NCI-H526 treated with DMSO at 0.1 percent for 48 hours (cell line): ENCODE data around the gene MYDGF.

Source experiments
- DNase-seq: peaks from one replicate; lab custom pipeline; 2025; lab: John Stamatoyannopoulos, UW

MYDGF gene

DNA sequence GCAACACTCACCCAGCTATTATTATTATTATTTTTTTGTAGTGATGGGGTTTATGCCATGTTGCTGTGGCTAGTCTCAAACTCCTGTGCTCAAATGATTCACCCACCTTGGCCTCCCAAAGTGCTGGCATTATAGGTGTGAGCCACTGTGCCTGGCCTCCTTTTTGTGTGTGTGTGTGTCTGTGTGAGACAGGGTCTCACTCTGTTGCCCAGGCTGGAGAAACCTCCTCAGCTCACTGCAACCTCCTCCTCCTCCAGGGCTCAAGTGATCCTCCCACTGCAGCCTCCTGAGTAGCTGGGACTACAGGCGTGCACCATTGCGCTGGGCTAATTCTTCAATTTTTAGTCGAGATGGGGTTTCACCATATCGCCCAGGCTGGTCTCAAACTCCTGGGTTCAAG, 3.6 kb upstream of the MYDGF start:
- no peak for DNase-seq

DNA sequence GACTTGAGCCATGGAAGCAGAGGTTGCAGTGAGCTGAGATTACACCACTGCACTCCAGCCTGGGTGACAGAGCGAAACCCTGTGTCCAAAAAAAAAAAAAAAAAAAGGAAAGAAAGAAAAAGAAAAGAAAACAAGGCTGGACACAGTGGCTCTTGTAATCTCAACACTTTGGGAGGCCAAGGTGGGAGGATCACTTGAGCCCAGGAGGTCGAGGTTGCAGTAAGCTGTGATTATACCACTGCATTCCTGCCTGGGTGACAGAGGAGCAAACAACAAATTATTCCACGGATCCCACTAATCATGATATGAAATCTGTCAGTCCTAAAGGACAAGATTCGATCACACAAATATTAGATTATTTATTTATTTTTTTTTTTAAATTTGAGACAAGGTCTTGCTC, 3.1 kb upstream of the MYDGF start:
- DNase-seq, result no peak

DNA sequence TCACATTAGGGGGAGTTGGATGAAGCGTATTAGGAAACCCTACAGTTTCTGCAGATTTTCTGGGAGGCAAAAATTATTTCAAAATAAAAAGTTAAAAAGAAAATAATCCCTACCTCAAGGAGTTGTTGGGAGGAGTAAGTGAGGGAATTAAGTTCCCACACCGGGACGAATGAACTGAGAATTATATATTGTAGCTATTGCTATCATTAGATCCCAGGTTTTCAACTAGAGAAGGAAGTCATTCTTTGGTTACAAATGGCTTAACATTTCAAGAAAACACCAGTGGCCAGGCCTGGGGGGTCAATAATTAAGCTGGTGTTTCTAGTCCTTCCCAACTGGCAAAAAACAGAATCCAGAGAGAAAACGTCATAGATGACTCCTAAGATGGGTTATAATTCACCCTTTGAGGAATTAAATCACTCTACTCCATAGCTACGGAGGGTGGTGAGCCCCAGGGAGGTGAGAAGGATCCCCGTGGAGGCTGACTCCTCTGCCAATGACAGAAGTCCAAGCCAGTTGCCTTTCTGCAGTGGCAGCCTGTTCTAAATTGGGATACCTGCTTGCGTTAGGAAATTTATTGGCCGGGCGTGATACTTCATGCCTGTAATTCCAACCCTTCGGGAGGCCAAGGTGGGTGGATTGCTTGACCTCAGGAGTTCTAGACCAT, 1.2 kb upstream of the MYDGF start:
- DNase-seq, result no peak

DNA sequence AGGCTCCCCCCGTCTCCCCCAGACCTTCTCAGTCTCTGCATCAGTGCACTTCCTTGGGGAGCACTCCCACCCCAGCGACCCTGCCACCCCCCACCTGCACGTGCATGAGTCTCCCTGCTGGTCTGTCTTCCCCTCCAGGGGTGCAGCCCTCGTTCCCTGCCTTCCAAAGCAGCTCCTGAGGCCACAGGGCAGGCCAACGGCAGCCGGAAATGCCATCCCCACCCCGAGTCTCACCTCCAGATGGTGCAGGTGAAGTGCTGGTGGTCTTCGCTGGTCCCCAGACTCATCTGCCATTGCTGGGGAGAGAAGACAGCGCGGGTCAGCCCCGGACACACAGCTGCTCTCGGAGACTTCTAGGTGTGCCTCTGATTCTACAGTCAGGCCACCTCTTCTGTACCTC, 5.5 kb downstream of the MYDGF start:
- no peak for DNase-seq

DNA sequence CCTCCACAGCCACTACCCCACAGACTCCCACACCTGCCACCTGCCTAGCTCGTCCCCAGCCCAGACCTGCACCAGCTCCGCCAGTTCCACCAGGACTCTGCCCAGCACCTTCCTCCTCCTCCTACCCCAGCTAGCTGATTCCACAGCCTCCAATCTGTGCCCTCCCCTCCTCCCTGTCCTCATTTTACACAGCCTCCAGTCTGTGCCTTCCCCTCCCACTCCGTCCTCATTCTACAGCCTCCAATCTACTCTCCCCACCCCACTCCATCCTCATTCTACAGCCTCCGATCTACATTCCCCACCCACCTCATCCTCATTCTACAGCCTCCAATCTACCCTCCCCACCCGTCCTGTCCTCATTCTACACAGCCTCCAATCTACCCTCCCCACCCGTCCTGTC, 7.3 kb downstream of the MYDGF start:
- no peak for DNase-seq

DNA sequence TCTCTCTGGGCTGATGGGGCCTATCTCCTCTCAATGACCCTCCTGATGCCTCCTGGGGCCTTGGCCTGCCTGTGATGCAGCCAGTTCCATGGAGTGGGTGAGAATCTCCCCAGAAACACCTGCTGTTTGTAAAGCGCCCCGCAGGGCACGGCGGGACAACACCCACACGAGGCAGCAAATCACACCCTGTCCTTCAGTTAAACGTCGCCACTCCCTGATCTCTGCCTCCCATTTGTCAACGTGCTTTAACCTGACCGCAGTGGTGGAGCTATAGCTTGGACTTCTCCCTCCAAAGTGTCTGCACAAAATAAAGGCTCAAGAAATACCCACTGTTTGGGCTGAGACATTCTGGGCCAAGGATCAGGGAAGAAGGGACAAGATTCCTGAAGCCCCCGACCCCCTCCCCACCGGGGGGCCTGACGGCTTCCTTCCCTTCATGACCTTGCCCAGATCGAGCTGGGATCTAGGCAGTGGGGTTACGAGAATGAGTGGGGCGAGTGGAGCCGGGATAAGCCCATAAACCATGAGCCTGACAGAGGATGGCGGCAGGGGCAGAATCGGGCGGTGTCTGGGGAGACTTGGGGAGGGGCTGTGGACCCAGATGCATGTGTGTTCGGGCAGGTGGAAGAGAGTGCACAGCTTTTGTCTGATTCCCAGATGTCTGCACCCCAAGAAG, 8.0 kb downstream of the MYDGF start:
- DNase-seq, result no peak

DNA sequence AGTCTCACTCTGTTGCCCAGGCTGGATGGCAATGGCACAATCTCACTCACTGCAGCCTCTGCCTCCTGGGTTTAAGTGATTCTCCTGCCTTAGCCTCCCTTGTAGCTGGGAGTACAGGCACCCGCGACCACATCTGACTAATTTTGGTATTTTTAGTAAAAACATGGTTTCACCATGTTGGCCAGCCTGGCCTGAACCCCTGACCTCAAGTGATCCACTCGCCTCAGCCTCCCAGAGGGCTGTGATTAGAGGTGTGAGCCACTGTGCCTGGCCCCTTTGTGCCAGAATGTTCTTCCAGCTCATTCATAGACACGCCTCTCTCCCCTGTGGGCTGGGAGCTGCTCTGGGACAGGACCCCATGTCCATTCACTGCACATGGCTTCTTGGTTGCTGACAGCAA, 9.1 kb downstream of the MYDGF start:
- DNase-seq, result no peak

DNA sequence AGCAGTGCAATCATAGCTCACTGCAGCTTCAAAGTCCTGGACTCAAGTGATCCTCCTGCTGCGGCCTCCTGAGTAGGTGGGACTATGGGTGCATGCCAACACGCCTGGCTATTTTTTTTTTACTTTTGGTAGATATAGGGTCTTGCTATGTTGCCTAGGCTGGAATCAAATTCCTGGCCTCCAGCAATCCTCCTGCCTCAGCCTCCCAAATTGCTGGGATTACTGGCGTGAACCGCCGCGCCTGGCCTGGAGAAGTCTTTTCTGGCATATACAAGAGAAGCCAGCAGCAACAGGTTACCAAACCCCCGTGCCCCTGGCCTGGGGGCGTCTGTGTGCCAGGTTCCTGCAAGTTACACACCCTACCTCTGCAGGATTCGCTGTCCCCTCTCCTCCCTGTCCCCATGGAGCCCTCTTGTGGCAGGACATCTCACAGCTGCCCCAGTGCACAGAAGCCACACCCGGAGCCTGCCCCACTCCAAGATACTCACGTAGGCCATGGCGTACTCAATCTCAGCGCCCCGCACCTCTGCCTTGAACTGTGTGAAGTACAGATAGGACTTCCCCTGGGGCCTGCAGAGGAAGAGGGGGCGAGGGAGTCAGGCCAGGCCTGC, 9.9 kb downstream of the MYDGF start:
- DNase-seq, result no peak

DNA sequence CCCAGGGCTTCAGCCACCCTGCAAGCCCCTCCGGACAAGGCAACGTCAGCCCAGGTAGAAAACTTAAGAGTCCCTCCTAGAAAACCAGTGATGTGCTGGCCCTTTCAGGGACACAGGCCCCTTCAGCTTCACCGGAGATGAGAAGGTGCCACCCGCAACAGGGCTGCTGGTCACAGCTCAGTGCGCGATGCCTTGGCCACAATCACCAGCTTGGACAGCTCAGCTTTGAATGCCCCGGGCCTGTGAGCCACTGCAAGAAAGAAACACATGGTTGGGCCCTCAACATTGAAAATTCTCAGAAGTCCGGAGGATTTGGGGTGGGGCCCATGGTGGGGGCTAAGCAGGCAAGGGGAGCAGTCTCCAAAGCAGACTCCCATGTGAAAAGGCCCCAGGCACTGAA, 12.3 kb downstream of the MYDGF start:
- DNase-seq, result no peak

DNA sequence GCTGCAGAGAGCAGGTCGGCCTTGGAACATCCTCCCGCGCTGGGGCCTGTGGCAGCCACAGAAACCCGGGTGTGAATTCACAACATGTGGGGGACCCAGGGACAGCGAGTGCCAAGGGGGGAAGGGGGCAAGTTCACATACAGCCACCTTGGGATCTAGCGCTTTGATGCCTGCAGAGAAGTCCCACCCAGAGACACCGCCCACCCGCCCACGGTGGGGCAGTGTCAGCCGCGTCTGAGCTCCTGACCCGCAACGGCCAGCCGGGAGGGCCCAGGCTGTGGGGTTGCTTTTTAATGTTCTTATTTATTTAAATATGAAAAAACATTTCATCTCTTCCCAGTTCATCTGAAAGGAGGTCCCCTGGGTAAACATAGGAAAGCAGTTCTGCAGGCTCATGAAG, 12.9 kb downstream of the MYDGF start:
- DNase-seq, result no peak

DNA sequence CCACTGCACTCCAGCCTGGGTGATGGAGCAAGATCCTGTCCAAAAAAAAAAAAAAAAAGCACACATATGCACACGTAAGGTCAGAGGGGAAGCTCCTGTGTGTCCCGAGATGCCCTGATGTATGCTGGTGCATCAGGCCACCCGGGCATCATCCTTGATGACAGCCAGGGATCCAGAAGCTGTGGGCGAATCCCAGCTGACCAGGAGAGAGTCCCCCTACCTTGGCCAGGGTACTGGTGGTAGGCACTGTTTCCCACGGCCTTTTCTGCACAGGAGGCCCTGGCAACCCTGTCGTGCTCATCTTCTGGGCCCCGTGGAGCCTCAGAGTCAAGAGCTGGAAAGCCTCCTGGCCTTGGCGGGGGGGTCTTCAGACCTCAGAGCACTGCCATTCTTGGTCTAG, 14.0 kb downstream of the MYDGF start:
- no peak for DNase-seq

DNA sequence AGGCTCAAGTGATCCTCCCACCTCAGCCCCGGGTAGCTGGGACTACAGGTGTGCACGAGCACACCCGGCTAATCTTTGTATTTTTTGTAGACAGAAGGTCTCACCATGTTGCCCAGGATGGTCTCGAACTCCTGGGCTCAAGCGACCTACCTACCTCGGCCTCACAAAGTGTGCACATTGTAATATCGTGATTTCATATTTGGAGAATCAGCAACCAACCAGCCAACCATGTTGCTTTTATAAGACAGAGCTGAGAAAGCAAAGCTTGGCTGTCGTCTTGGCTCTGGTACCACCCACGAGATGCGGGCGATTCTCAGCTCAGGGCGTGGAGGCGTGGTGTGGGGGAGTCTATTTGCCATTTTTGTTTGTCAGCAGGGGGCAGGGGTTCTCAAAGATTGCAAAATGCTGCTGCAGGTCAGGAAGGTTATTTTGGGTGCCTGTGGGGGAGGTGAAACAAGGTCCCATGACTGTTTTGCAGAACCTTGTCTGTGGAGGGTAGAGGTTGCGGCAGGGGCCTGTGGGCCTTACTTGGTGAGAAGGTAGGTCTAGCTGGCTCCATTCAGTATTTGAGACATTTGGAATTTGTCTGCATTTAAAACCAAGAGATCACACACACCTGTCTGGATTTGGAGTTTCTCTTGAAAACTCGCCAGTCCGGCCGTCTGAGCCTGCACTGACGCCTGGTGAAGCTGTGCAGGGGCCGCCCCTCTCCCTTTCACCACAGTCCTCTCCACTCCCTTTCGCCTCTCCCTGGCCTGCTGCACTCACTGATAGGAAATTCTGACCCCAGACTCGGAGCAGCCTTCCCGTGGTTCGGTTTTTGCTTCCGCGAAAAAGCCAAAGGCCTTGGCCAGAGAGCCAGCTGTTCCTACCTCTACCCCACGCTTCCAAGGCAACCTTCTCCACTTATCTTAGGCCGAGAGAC, 15.4 kb downstream of the MYDGF start:
- no peak for DNase-seq

DNA sequence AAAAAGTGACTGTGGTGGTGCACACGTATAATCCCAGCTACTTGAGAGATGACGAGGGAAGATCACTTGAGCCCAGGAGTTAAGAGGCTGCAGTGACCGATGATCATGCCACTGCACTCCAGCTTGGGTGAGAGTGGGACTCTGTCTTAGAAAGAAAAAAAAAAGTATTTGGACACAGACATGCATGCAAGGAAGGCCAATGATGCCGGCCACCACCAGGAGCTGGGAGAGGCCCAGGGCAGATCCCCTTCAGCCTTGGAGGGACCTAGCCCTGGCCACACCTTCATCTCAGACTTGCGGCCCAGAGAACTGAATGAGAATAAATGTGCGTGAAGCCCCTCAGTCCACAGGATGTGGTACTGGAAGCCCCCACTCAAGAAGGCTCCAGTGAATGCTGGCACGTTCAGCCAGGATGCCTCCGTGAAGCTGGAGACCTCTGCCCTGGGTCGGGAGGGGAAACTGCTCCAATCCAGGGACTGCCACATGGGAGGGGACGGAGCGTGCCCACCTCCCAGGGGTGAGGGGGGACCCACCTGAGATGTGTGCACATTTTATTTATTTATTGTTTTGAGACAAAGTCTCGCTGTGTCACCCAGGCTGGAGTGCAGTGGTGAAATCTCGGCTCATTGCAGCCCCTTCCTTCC, 16.2 kb downstream of the MYDGF start:
- no peak for DNase-seq

DNA sequence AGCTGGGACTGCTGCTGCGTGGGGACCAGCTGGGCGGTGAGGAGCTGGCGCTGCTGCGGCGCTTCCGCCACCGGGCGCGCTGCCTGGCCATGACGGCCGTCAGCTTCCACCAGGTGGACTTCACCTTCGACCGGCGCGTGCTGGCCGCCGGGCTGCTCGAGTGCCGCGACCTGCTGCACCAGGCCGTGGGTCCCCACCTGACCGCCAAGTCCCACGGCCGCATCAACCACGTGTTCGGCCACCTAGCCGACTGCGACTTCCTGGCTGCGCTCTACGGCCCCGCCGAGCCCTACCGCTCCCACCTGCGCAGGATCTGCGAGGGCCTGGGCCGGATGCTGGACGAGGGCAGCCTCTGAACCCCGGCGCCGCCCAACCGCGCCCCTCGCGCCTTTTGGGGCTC, 18.1 kb downstream of the MYDGF start:
- DNase-seq, result no peak

DNA sequence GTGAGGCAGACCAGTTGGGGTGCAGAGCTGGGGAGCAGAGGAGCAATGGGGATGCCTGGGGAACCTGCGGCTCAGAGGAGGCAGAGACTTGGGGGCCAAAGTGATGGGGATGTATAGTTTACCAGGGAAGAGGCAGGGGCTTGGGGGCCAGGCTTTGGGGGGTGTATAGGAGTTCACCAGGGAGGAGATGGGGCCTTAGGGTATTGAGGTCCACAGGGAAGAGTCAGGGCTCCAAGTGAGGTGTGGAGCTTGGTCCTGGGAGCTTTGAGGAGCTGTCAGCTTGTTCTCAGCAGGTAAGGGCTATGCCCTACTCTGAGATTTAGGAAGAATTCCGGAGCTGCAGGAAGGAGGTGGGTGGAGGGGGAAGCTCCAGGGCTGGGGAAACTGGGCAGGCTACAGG, 20.0 kb downstream of the MYDGF start:
- no peak for DNase-seq

DNA sequence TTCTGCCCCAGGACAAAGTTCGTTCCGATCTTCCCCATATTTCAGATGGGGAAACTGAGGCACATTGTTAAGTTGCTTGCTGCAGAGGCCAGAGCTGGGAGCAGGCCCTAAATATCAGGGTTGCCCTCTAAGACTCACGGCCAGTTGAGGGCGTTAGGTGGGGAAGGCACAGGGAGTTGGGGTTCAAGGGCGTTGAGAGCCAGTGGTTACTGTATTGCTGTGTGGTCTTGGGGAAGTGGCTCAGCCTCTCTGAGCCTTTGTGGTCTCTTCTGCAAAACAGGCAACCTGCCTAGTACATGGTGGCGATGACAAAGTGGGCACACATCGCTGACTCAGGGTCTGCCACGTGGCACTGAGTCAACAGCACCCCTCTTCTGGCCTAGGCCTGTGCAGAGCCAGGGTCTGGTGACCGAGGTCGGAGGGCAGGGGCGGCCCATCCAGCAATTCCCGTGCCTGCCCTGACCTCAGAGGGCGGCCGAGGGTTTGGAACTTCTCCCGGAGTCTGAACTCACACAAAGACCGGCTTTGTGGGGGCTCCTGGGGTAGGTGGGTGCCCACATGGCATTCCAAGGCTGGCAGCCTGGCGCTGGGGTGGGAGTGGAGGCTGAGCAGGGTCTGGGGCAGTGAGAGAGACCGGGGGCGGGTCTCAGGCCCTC, 20.6 kb downstream of the MYDGF start:
- DNase-seq, result no peak

DNA sequence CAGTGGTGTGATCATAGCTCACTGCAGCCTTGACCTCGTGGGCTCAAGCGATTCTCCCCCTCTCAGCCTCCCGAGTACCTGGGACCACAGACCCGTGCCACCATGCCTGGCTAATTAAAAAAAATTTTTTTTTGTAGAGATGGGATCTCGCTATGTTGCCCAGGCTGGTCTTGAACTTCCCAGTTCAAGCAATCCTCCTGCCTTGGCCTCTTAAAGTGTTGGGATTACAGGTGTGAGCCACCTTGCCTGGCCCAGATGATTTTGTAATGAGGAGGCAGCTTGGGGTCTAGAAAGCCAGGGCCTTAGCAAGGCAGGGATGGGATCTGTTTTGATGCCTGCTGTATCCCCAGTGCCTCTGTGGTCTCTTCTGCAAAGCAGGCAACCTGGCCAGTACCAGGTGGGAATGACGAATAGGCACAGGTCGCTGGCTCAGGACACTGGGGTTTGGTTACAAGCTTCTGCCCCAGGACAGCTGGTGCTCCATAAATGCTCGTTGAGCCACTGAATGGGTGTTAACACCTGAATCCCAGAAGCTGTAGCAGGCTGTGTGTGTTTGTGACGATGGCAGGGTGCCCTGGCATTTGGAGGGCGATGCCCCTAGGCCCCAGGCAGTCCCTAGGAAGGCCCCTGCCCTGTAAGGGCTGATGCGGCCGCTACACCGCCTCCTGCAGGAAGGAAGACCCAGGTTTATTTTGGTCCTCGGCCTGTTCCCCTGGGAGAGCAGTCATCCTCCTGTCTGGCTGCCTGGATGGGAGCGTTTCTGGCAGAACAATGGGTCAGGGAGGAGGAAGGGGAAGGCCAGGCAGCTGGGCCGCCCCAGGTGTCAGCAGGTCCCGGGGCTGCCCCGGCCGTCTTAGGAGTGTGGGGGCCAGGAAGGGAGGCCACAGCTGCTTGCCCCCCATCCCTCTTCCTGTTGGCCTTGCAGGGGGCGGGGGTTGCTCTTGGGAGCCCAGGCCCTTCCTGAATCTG, 22.2 kb downstream of the MYDGF start:
- no peak for DNase-seq

DNA sequence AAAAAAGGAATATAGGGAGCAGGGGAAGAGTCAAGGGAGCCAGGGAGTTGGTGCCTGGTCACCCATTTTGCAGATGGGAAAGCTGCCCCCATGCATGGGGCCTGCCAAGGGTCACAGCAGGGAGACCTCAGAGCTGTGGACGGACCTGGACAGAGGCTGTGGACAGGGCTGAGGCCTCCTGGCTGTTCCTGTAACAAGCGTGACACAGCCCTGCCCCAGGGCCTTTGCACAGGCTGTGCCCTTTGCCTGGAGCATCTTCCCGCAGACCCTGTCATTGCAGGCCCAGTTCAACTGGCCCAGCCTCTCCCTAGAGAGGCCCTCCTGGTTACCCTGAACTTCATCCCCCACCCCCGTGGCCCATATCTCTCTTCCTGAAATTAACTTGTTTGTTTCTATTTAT, 24.4 kb downstream of the MYDGF start:
- DNase-seq, result no peak

DNA sequence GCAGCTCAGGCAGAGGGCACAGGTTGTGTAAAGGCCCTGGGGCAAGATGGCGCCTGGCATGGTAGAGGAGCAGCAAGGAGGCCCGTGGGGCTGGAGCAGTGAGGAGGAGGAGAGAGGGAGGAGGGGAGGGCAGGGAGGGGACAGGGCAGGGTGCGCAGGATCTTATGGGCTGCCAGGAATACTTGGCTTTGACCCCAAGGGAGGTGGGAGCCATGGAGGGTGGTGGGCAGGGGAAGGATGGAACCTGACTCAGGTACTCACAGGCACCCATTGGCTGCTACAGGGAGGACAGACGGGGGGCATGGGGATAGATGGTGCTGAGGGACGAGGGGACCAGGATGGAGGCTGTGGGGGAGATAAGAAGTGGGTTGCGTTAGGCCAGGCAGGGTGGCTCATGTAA, 27.5 kb downstream of the MYDGF start:
- DNase-seq, result no peak

DNA sequence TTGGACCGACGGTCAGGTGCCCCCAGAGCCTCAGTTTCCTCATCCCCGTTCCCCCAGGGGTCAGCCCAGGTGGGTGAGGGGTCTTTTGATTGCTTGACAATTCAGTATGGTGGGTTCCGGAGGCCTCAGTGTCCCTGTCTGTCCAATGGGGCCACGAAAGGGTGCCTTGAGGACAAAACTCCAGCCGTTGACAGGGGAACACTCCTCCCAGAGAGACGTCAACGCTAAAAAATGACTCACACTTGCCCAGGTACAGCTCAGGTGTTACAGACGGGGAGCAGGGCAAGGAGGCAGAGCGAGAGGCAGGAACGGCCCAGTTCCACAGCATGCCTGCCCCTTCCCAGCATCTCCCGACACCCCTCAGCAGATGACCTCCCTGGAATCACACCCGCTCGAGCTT, 29.0 kb downstream of the MYDGF start:
- DNase-seq, result no peak
